HEK293 (cell line): Measurements from ENCODE around the gene CSF3.

Experiments
- PRDM10 ChIP-seq: fragments of 450-650 bp; formaldehyde crosslinking; IDR thresholded peaks from 2 replicates; pipeline ENCODE4 v1.5.1; 2016; ENCODE audit warnings: missing biosample characterization, missing genetic modification characterization
- ZBTB10 ChIP-seq: fragments of 450-650 bp; formaldehyde crosslinking; IDR thresholded peaks from 2 replicates; pipeline ENCODE4 v1.5.1; 2016; ENCODE audit warnings: missing biosample characterization, missing genetic modification characterization
- ZNF248 ChIP-seq: fragments of 450-650 bp; formaldehyde crosslinking; IDR thresholded peaks from 2 replicates; pipeline ENCODE4 v1.5.1; 2017; ENCODE audit warnings: missing biosample characterization, missing genetic modification characterization
- ZNF837 ChIP-seq: fragments of 450-650 bp; formaldehyde crosslinking; IDR thresholded peaks from 2 replicates; pipeline ENCODE4 v1.5.1; 2016; ENCODE audit warnings: missing biosample characterization, missing genetic modification characterization
- TF ChIP-seq, protein P1 (sequence below): fragments of 450-650 bp; formaldehyde crosslinking; IDR thresholded peaks from 2 replicates; pipeline ENCODE4 v1.5.1; 2016; ENCODE audit warnings: missing biosample characterization, missing genetic modification characterization

- TF ChIP-seq, protein P1, sequence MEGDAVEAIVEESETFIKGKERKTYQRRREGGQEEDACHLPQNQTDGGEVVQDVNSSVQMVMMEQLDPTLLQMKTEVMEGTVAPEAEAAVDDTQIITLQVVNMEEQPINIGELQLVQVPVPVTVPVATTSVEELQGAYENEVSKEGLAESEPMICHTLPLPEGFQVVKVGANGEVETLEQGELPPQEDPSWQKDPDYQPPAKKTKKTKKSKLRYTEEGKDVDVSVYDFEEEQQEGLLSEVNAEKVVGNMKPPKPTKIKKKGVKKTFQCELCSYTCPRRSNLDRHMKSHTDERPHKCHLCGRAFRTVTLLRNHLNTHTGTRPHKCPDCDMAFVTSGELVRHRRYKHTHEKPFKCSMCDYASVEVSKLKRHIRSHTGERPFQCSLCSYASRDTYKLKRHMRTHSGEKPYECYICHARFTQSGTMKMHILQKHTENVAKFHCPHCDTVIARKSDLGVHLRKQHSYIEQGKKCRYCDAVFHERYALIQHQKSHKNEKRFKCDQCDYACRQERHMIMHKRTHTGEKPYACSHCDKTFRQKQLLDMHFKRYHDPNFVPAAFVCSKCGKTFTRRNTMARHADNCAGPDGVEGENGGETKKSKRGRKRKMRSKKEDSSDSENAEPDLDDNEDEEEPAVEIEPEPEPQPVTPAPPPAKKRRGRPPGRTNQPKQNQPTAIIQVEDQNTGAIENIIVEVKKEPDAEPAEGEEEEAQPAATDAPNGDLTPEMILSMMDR, result no peak
- no peak for TF ChIP-seq ZBTB10 (tag by site-specific recombination)
- TF ChIP-seq ZNF248, result no peak
- TF ChIP-seq PRDM10 (tag by site-specific recombination), result no peak
- TF ChIP-seq ZNF837 (tag by site-specific recombination), result no peak
Measured at GRCh38 chr17:40032322-40033320, 17.4 kb downstream of the CSF3 start.
